HG03280 (cell line): Measurements from ENCODE around the gene EID3.

Experiments used
- ATAC-seq: cut with Tn5 transposase; IDR thresholded peaks from one replicate; pipeline ENCODE4 v1.9.1; 2021; ENCODE audit warnings: mild to moderate bottlenecking, moderate library complexity; ENCODE audit not compliant: unreplicated experiment

EID3 gene

GRCh38 chr12:104353012-104353981 lies 49.8 kb downstream of the EID3 start:
- no peak for ATAC-seq

DNA sequence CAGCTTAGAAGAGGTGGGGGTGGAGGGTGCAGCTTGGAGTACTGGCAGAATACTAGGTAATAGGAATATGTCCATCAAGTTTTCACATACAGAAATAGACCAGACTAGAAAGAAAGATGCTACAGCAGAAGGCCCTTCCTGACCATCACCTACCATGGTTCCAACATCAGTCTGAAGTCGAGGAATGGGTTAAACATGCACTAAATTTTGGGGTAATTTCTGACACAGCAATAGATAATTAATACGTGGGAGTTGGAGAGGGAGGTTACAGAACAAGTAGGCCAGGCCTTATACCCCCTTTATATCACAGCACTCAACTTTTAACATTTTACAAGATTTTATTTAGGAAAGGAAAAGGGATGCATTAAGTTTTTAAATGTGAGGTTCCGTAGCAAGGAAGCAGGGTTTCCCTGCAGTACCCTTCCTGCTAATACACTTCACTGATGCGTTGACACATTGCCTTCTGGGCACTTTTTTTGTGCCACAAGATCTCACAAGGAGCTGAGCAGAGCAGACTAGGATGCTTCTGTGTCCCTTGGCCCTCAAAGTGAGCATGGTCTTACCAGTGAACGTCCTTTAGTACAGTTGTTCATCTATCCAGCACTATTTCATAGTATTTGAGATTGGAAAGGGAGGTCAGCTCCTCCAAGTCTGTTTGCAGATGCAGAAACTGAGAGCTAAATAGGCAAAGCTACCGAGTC lies 50.8 kb downstream of the EID3 start:
- ATAC-seq: no peak
